Astrocyte (in vitro differentiated cells and primary cell): Measurements from ENCODE around the gene LAP3.

Experiments
- EZH2 ChIP-seq: IDR thresholded peaks from 2 replicates; pipeline ENCODE4 v1.6.1; 2012; ENCODE audit warnings: mild to moderate bottlenecking, low read length, inconsistent platforms; ENCODE audit not compliant: insufficient read depth
- TF ChIP-seq, protein P1 (sequence below): IDR thresholded peaks from 2 replicates; pipeline ENCODE4 v1.5.1; 2011; ENCODE audit warnings: low read depth, mild to moderate bottlenecking, inconsistent platforms, low read length, moderate library complexity; ENCODE audit not compliant: insufficient read depth

DNA sequence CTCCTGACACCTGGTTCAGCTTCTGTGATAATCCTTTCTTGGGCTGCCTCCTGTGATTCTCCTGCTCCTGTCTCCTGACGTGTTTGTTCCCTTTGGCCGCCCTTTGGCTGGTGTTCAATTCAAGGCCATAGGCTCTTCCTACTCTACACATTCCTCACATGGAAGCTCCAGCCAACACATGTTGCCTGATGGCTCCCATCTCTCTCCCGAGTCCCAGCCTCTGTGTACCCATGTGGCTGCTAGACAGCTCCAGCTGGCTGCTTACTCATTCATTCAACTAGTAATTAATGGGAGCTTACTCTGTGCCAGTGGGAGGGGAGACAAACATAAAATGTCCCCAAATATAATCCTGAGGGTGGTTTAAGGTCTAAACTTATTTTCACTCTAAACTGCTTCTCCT, 28.2 kb downstream of the LAP3 start:
- TF ChIP-seq, protein P1, sequence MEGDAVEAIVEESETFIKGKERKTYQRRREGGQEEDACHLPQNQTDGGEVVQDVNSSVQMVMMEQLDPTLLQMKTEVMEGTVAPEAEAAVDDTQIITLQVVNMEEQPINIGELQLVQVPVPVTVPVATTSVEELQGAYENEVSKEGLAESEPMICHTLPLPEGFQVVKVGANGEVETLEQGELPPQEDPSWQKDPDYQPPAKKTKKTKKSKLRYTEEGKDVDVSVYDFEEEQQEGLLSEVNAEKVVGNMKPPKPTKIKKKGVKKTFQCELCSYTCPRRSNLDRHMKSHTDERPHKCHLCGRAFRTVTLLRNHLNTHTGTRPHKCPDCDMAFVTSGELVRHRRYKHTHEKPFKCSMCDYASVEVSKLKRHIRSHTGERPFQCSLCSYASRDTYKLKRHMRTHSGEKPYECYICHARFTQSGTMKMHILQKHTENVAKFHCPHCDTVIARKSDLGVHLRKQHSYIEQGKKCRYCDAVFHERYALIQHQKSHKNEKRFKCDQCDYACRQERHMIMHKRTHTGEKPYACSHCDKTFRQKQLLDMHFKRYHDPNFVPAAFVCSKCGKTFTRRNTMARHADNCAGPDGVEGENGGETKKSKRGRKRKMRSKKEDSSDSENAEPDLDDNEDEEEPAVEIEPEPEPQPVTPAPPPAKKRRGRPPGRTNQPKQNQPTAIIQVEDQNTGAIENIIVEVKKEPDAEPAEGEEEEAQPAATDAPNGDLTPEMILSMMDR = no peak
- TF ChIP-seq EZH2 = no peak
